Stimulated activated effector memory CD8-positive, alpha-beta T cell treated with anti-CD3 and anti-CD28 coated beads, Interleukin-12 subunit alpha, Interleukin-12 subunit beta, amount 100 ng/mL, for 72 hours (primary cell): ENCODE measurements around the gene ARHGEF4.

Source experiments
- ATAC-seq: fragments of 150-1000 bp; cut with Tn5 transposase; 2 replicates; pipeline ENCODE4 v1.10.0; 2021
- DNase-seq, 2 donors: peaks; one replicate each; pipeline ENCODE4 v3.0.0; 2021 to 2022; ENCODE audit warnings: low spot score in 2 of 2
- H3K27ac Mint-ChIP-seq: one replicate; pipeline ENCODE4 v1.8.0; 2022; ENCODE audit warnings: mild to moderate bottlenecking, mixed read lengths
- H3K36me3 Mint-ChIP-seq: one replicate; pipeline ENCODE4 v1.8.0; 2022; ENCODE audit warnings: mild to moderate bottlenecking, mixed read lengths
- H3K4me1 Mint-ChIP-seq: one replicate; pipeline ENCODE4 v1.8.0; 2022; ENCODE audit warnings: mixed read lengths
- H3K4me3 Mint-ChIP-seq: one replicate; pipeline ENCODE4 v1.8.0; 2022; ENCODE audit warnings: mild to moderate bottlenecking, mixed read lengths
- H3K9me3 Mint-ChIP-seq: one replicate; pipeline ENCODE4 v1.8.0; 2022; ENCODE audit warnings: mixed read lengths

Gene ARHGEF4

GRCh38 chr2:130825966-130826253 is 10.8 kb upstream of the ARHGEF4 start:
- H3K4me1 Mint-ChIP-seq, result peaks cover 22% of the 10 kb centered on the region
- H3K27ac Mint-ChIP-seq, result no peak overlapping the region
- no peak overlapping the region for H3K4me3 Mint-ChIP-seq
- no peak for ATAC-seq
- no peaks in the 10 kb centered on the region for H3K9me3 Mint-ChIP-seq
- no peaks in the 10 kb centered on the region for H3K36me3 Mint-ChIP-seq
- no peak for DNase-seq

GRCh38 chr2:130826419-130826818 is 10.3 kb upstream of the ARHGEF4 start:
- Mint-ChIP-seq H3K27ac (no peak overlapping the region), H3K4me3 (no peak overlapping the region), H3K36me3 (no peaks in the 10 kb centered on the region), H3K4me1 (peaks cover 22% of the 10 kb centered on the region), H3K9me3 (no peaks in the 10 kb centered on the region)
- DNase-seq (no peak), ATAC-seq (no peak)

- peaks cover 22% of the 10 kb centered on the region for H3K4me1 Mint-ChIP-seq
- ATAC-seq, result no peak
- H3K4me3 Mint-ChIP-seq, result no peak overlapping the region
- H3K9me3 Mint-ChIP-seq, result no peaks in the 10 kb centered on the region
- no peaks in the 10 kb centered on the region for H3K36me3 Mint-ChIP-seq
- DNase-seq, result no peak
- H3K27ac Mint-ChIP-seq, result no peak overlapping the region
These were observed 9.8 kb upstream of the ARHGEF4 start for GRCh38 chr2:130826821-130827501.

GRCh38 chr2:130827502-130828251 is 9.0 kb upstream of the ARHGEF4 start:
- Mint-ChIP-seq H3K4me1 (peaks cover 22% of the 10 kb centered on the region), H3K27ac (no peak overlapping the region), H3K9me3 (no peaks in the 10 kb centered on the region), H3K36me3 (no peaks in the 10 kb centered on the region), H3K4me3 (no peak overlapping the region)
- DNase-seq (no peak), ATAC-seq (no peak)

GRCh38 chr2:130828461-130828860 is 8.3 kb upstream of the ARHGEF4 start:
- no peaks in the 10 kb centered on the region for H3K36me3 Mint-ChIP-seq
- no peak overlapping the region for H3K4me3 Mint-ChIP-seq
- peaks cover 21% of the 10 kb centered on the region for H3K4me1 Mint-ChIP-seq
- ATAC-seq (no peak), DNase-seq (no peak)
- H3K9me3 Mint-ChIP-seq, result no peaks in the 10 kb centered on the region
- H3K27ac Mint-ChIP-seq, result no peak overlapping the region

- H3K27ac Mint-ChIP-seq, result no peak overlapping the region
- H3K4me3 Mint-ChIP-seq, result no peak overlapping the region
- ATAC-seq (no peak), DNase-seq (no peak)
- H3K36me3 Mint-ChIP-seq, result no peaks in the 10 kb centered on the region
- peaks cover 15% of the 10 kb centered on the region for H3K4me1 Mint-ChIP-seq
- no peaks in the 10 kb centered on the region for H3K9me3 Mint-ChIP-seq
These were observed 7.7 kb upstream of the ARHGEF4 start for GRCh38 chr2:130829015-130829414.

GRCh38 chr2:130830538-130830937 is 6.2 kb upstream of the ARHGEF4 start:
- ATAC-seq (no peak), DNase-seq (no peak)
- no peaks in the 10 kb centered on the region for H3K36me3 Mint-ChIP-seq
- no peak overlapping the region for H3K27ac Mint-ChIP-seq
- H3K9me3 Mint-ChIP-seq, result no peaks in the 10 kb centered on the region
- H3K4me1 Mint-ChIP-seq, result peaks cover under 1% of the 10 kb centered on the region
- H3K4me3 Mint-ChIP-seq, result no peak overlapping the region

GRCh38 chr2:130831356-130831755 is 5.4 kb upstream of the ARHGEF4 start:
- H3K4me1 Mint-ChIP-seq, result no peaks in the 10 kb centered on the region

GRCh38 chr2:130832296-130832940 is 4.3 kb upstream of the ARHGEF4 start:
- Mint-ChIP-seq H3K4me3 (no peak overlapping the region), H3K4me1 (no peaks in the 10 kb centered on the region), H3K27ac (peak overlapping the region; percentile 40), H3K9me3 (no peaks in the 10 kb centered on the region), H3K36me3 (no peaks in the 10 kb centered on the region)
- DNase-seq (no peak), ATAC-seq (no peak)

More at GRCh38 chr2:130831356-130831755, 5.4 kb upstream of the ARHGEF4 start:
- Mint-ChIP-seq H3K36me3 (no peaks in the 10 kb centered on the region), H3K27ac (no peak overlapping the region), H3K9me3 (no peaks in the 10 kb centered on the region), H3K4me3 (no peak overlapping the region)
- ATAC-seq (peak; percentile 23), DNase-seq (no peak)

GRCh38 chr2:130834091-130834930 is 2.4 kb upstream of the ARHGEF4 start:
- H3K4me3 Mint-ChIP-seq, result no peak overlapping the region
- no peaks in the 10 kb centered on the region for H3K9me3 Mint-ChIP-seq
- H3K27ac Mint-ChIP-seq, result no peak overlapping the region
- H3K4me1 Mint-ChIP-seq, result no peaks in the 10 kb centered on the region
- no peak for DNase-seq
- ATAC-seq, result no peak
- no peaks in the 10 kb centered on the region for H3K36me3 Mint-ChIP-seq

- DNase-seq, result no peak
- no peaks in the 10 kb centered on the region for H3K36me3 Mint-ChIP-seq
- no peak overlapping the region for H3K27ac Mint-ChIP-seq
- ATAC-seq, result no peak
- H3K4me1 Mint-ChIP-seq, result no peaks in the 10 kb centered on the region
- H3K9me3 Mint-ChIP-seq, result no peaks in the 10 kb centered on the region
- H3K4me3 Mint-ChIP-seq, result no peak overlapping the region
These were observed 1.6 kb upstream of the ARHGEF4 start for GRCh38 chr2:130834931-130835765.

- no peaks in the 10 kb centered on the region for H3K4me1 Mint-ChIP-seq
- H3K36me3 Mint-ChIP-seq, result no peaks in the 10 kb centered on the region
- H3K27ac Mint-ChIP-seq, result no peak overlapping the region
- no peak overlapping the region for H3K4me3 Mint-ChIP-seq
- no peak for DNase-seq
- ATAC-seq, result no peak
- no peaks in the 10 kb centered on the region for H3K9me3 Mint-ChIP-seq
These were observed 1.0 kb upstream of the ARHGEF4 start for GRCh38 chr2:130835766-130836015.

- Mint-ChIP-seq H3K27ac (no peak overlapping the region), H3K4me3 (no peak overlapping the region), H3K4me1 (no peaks in the 10 kb centered on the region), H3K9me3 (no peaks in the 10 kb centered on the region), H3K36me3 (no peaks in the 10 kb centered on the region)
- no peak for DNase-seq
- no peak for ATAC-seq
These were observed 579 bp downstream of the ARHGEF4 start for GRCh38 chr2:130837175-130837810.

GRCh38 chr2:130837811-130838565 is 1.3 kb downstream of the ARHGEF4 start:
- Mint-ChIP-seq H3K4me1 (no peaks in the 10 kb centered on the region), H3K36me3 (no peaks in the 10 kb centered on the region), H3K4me3 (no peak overlapping the region), H3K9me3 (no peaks in the 10 kb centered on the region), H3K27ac (no peak overlapping the region)
- DNase-seq, result no peak
- ATAC-seq, result no peak
